Fibroblast of lung (primary cell): ENCODE measurements around the gene DNAH8.

Experiments used
- EZH2 ChIP-seq: IDR thresholded peaks from 2 replicates; pipeline ENCODE4 v1.5.1; 2012; ENCODE audit warnings: low read length, control low read depth, mild to moderate bottlenecking; ENCODE audit errors: missing control alignments
- TF ChIP-seq, protein P1 (sequence below), 2 donors: IDR thresholded peaks in 1 of 2; conservative IDR thresholded peaks in 1 of 2; 1 replicate in 1 of 2; 2 replicates in 1 of 2; pipeline ENCODE4 v1.5.1; 2011 to 2012; ENCODE audit warnings: low read length in 2 of 2, control low read depth in 1 of 2, inconsistent platforms in 1 of 2, low read depth in 1 of 2, mild to moderate bottlenecking in 1 of 2

DNA sequence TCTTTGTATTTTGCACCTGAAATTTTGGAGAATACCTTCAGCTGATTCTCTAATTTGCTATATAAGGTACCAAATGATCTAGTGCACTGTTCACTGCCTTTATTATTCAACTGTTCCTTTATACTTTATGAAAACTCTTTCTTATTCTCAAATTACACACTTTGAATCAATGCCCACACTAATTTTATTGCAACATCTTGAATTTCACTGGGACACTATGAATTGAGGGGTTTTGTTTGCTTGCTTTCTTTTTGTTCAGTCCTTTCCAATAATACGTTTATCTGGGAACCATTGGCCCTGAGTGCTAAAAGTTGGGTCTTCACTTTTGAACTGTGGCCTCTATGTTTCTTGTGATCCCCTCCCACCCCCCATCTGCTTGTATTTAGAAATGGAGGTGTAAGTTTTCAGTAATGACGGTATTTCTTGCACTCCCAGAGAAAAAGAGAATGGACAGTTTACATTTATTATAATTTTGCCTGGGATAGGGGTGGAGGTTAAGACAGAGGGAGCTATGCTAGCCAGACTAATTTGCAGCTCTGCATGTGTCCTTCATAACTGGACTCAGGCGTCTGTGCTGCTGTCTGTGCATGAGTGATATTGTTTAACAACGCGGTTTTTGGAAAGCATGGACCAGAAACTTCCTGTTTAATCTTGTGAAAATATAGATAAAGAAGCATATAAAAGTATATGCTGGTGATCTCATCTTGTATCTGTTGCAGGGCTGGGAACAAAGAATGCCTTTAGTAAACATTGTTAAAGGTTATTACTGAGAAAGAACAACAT, 98.1 kb downstream of the DNAH8 start:
- TF ChIP-seq, protein P1, sequence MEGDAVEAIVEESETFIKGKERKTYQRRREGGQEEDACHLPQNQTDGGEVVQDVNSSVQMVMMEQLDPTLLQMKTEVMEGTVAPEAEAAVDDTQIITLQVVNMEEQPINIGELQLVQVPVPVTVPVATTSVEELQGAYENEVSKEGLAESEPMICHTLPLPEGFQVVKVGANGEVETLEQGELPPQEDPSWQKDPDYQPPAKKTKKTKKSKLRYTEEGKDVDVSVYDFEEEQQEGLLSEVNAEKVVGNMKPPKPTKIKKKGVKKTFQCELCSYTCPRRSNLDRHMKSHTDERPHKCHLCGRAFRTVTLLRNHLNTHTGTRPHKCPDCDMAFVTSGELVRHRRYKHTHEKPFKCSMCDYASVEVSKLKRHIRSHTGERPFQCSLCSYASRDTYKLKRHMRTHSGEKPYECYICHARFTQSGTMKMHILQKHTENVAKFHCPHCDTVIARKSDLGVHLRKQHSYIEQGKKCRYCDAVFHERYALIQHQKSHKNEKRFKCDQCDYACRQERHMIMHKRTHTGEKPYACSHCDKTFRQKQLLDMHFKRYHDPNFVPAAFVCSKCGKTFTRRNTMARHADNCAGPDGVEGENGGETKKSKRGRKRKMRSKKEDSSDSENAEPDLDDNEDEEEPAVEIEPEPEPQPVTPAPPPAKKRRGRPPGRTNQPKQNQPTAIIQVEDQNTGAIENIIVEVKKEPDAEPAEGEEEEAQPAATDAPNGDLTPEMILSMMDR (conservative IDR thresholded peaks at IDR 0.05 in 1 of 2, IDR thresholded peaks at IDR 0.05 in 1 of 2; ENCODE audit: low read depth in 1 of 2, low read length in 2 of 2): no peak
- no peak for TF ChIP-seq EZH2
